Muscle layer of duodenum (tissue), 2 donors: ENCODE results near the gene PRMT2.

Experiments used
- H3K27ac ChIP-seq: one replicate; pipeline ENCODE4 v1.7.0; 2013; ENCODE audit warnings: mild to moderate bottlenecking, low read length
- H3K27me3 ChIP-seq: one replicate; pipeline ENCODE4 v1.7.0; 2013; ENCODE audit warnings: low read depth, mild to moderate bottlenecking, control low read depth, low read length
- H3K36me3 ChIP-seq, 2 donors: one replicate each; pipeline ENCODE4 v1.7.0; 2013; ENCODE audit warnings: low read length in 2 of 2, control low read depth in 1 of 2, mild to moderate bottlenecking in 1 of 2; ENCODE audit not compliant: insufficient read depth in 2 of 2, control insufficient read depth in 1 of 2
- H3K4me1 ChIP-seq, 2 donors: one replicate each; pipeline ENCODE4 v1.7.0; 2013; ENCODE audit warnings: low read length in 2 of 2, mild to moderate bottlenecking in 2 of 2, control low read depth in 1 of 2, moderate library complexity in 1 of 2; ENCODE audit not compliant: insufficient read depth in 2 of 2, control insufficient read depth in 1 of 2
- H3K4me3 ChIP-seq, 2 donors: one replicate each; pipeline ENCODE4 v1.7.0; 2013; ENCODE audit warnings: low read length in 2 of 2, low read depth in 1 of 2, mild to moderate bottlenecking in 1 of 2
- H3K9me3 ChIP-seq, 2 donors: one replicate each; pipeline ENCODE4 v1.7.0; 2013; ENCODE audit warnings: low read length in 2 of 2, control low read depth in 1 of 2, mild to moderate bottlenecking in 1 of 2; ENCODE audit not compliant: control insufficient read depth in 1 of 2
- donor health status: healthy.

The PRMT2 gene

DNA sequence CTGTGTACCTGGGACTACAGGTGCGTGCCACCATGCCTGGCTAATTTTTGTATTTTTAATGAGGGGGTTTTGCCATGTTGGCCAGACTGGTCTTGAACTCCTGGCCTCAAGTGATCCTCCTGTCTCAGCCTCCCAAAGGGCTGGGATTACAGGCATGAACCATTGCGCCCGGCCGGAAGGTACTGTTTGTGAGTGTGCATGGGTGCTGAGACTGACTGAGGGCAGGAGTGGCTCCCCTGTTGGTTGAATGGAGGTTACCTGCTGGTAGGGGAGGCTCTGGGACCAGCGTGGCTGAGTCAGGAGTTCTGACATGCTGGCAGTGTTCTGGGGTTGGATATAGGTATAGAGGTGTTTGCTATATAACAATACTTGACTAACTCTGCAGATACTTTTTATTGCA, 10.4 kb downstream of the PRMT2 start:
- Histone ChIP-seq H3K9me3 (no peaks in the 10 kb centered on the region), H3K4me3 (no peak overlapping the region), H3K36me3 (peaks cover 57 to 76% of the 10 kb centered on the region in 2 donors), H3K27me3 (no peaks in the 10 kb centered on the region), H3K27ac (no peak overlapping the region), H3K4me1 (no peaks in the 10 kb centered on the region)

DNA sequence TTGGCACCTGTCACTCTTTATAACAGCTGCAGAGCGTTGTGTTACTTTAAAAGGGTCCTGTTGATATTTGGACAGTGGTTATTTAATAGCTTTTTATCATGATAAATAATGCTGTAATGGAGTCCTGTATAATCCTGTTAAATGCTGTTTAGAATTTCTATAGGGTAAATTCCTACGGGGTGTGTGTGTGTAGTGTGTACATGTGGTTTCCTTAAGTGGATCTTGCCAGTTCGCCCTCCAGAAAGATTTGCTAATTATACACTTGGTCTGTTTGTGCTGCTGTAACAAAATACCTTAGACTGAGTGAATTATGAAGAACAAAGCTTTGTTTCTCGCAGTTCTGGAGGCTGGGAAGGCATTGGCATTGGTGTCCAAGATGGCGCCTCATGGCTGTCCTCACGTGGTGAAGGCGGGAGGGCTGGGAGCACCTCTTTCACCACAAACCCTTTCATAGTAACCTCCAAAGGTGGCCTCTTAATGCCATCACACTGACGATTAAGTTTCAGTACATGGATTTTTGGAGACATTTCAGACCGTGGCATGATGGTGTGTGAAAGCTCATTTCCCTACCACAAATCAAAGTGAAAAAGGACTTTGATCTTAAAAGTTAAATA, 11.2 kb downstream of the PRMT2 start:
- Histone ChIP-seq H3K4me1 (no peaks in the 10 kb centered on the region), H3K9me3 (no peaks in the 10 kb centered on the region), H3K36me3 (peaks cover 57 to 76% of the 10 kb centered on the region in 2 donors), H3K4me3 (no peak overlapping the region), H3K27me3 (no peaks in the 10 kb centered on the region), H3K27ac (no peak overlapping the region)

- Histone ChIP-seq H3K4me1 (no peaks in the 10 kb centered on the region), H3K9me3 (no peaks in the 10 kb centered on the region), H3K27me3 (no peaks in the 10 kb centered on the region), H3K27ac (no peak overlapping the region), H3K36me3 (peaks cover 70 to 84% of the 10 kb centered on the region in 2 donors), H3K4me3 (no peak overlapping the region)
These were observed 13.1 kb downstream of the PRMT2 start for GRCh38 chr21:46648539-46648938.

DNA sequence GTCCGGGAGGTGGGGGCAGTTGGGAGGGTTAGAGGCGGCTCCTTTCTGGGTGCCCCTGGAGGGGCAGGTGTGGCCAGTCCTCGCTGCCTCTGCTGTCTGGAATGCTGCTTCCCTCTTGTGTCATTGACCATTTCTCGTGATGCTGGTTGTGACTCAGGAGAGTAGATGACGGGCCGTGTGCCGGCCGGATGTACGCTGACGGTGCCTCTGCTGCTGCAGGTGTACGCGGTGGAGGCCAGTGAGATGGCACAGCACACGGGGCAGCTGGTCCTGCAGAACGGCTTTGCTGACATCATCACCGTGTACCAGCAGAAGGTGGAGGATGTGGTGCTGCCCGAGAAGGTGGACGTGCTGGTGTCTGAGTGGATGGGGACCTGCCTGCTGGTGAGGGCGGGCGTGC, 13.9 kb downstream of the PRMT2 start:
- H3K4me3 ChIP-seq, result no peak overlapping the region
- no peak overlapping the region for H3K27ac ChIP-seq
- H3K36me3 ChIP-seq, result peaks cover 70 to 84% of the 10 kb centered on the region in 2 donors
- H3K9me3 ChIP-seq, result no peaks in the 10 kb centered on the region
- no peaks in the 10 kb centered on the region for H3K4me1 ChIP-seq
- no peaks in the 10 kb centered on the region for H3K27me3 ChIP-seq

- no peaks in the 10 kb centered on the region for H3K27me3 ChIP-seq
- no peaks in the 10 kb centered on the region for H3K4me1 ChIP-seq
- no peak overlapping the region for H3K4me3 ChIP-seq
- H3K27ac ChIP-seq, result no peak overlapping the region
- H3K9me3 ChIP-seq, result peaks cover 0 to under 1% of the 10 kb centered on the region in 2 donors
- peaks cover 78 to 90% of the 10 kb centered on the region in 2 donors for H3K36me3 ChIP-seq
These were observed 15.1 kb downstream of the PRMT2 start for GRCh38 chr21:46650476-46651098.

GRCh38 chr21:46651121-46651520, 15.6 kb downstream of the PRMT2 start:
- Histone ChIP-seq H3K36me3 (peaks cover 74 to 90% of the 10 kb centered on the region in 2 donors), H3K27ac (no peak overlapping the region), H3K27me3 (no peaks in the 10 kb centered on the region)

DNA sequence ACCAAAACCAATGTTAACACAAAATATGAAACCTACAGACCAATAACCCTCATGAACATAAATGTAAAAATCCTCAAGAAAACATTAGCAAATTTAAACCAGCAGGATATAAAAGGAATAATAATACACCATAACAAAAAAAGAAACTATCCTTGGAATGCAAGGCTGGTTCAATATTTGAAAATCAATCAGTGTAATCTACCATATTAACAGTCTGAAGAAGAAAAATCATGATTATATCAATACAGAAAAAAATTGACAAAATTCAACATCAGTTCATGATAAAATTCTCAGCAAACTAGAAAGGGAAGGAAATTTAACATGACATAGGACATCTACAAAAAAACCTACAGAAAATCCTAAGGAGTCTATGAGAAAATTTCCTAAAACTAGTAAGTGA, 19.8 kb downstream of the PRMT2 start:
- Histone ChIP-seq H3K36me3 (peaks cover 55 to 91% of the 10 kb centered on the region in 2 donors), H3K9me3 (peaks cover 0 to 5% of the 10 kb centered on the region in 2 donors)

More at GRCh38 chr21:46651121-46651520, 15.6 kb downstream of the PRMT2 start:
- Histone ChIP-seq H3K4me1 (no peaks in the 10 kb centered on the region), H3K4me3 (no peak overlapping the region), H3K9me3 (peaks cover 0 to 5% of the 10 kb centered on the region in 2 donors)

DNA sequence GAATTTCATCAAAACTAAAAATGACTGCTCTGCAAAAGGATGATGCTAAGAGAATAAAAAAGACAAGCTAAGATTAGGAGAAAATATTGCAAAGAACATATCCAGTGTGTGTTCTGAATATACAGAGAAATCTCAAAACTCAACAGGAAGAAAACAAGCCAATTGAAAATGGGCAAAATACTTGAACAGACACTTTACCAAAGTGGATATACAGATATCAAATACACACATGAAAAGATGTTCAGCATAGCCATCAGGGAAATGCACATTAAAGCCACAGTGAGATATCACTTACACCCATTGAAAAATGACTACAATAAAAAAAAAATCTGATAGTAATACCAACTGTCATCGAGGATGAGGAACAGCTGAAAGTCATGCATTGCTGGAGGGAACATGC, 21.3 kb downstream of the PRMT2 start:
- H3K36me3 ChIP-seq, result peaks cover 49 to 75% of the 10 kb centered on the region in 2 donors
- no peak overlapping the region for H3K4me3 ChIP-seq
- no peak overlapping the region for H3K27ac ChIP-seq
- H3K9me3 ChIP-seq, result peaks cover 0 to 5% of the 10 kb centered on the region in 2 donors
- no peaks in the 10 kb centered on the region for H3K4me1 ChIP-seq
- H3K27me3 ChIP-seq, result no peaks in the 10 kb centered on the region

More for the DNA sequence above, 19.8 kb downstream of the PRMT2 start:
- no peaks in the 10 kb centered on the region for H3K4me1 ChIP-seq
- no peak overlapping the region for H3K4me3 ChIP-seq
- no peaks in the 10 kb centered on the region for H3K27me3 ChIP-seq
- no peak overlapping the region for H3K27ac ChIP-seq

DNA sequence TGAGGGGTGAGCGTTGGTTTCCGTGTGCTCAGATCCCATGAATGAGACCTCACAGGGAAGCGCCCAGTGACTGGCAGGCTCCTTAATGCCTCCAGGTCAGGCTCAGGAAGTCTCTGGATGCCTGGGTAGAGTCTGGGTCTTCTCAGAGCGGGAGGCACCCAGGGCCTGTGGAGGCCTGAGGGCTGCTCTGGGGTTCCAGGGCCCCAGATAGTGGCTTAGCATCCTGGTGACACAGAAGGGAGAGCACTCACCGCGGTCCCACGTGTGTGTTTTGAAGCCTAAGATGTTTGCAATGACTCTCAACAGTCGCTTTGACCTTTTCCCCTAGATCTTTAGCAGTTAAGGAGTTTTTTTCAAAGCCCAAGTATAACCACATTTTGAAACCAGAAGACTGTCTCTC, 25.0 kb downstream of the PRMT2 start:
- Histone ChIP-seq H3K4me3 (no peak overlapping the region), H3K27ac (no peak overlapping the region), H3K4me1 (peaks cover 0 to 5% of the 10 kb centered on the region in 2 donors), H3K27me3 (no peaks in the 10 kb centered on the region), H3K9me3 (peaks cover 0 to 5% of the 10 kb centered on the region in 2 donors), H3K36me3 (peaks cover 29 to 55% of the 10 kb centered on the region in 2 donors)

DNA sequence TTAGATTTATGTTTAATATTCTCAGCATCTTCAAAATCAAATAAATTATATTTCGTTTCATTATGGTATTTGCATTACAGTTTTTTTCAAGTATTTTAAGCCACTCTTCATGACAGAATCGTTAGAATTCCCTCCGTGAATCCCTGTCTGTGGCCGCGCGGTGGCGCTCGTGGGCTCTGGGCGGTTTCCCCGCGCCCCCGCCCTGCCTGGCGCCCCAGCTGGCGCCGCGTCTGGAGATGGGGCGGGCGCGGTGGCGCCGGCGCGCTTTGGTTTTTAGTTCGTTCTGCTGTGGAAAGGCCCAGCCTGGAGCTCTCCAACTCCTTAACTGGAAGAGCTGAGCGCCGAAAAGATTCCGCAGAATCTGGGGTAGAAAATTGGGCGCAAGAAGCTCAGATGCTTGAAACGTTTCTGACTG, 25.7 kb downstream of the PRMT2 start:
- Histone ChIP-seq H3K36me3 (peaks cover 29 to 51% of the 10 kb centered on the region in 2 donors), H3K27ac (no peak overlapping the region), H3K4me1 (peaks cover 0 to 5% of the 10 kb centered on the region in 2 donors), H3K27me3 (no peaks in the 10 kb centered on the region), H3K9me3 (no peaks in the 10 kb centered on the region), H3K4me3 (peak overlapping the region in 1 of 2 donors; percentile 56)

DNA sequence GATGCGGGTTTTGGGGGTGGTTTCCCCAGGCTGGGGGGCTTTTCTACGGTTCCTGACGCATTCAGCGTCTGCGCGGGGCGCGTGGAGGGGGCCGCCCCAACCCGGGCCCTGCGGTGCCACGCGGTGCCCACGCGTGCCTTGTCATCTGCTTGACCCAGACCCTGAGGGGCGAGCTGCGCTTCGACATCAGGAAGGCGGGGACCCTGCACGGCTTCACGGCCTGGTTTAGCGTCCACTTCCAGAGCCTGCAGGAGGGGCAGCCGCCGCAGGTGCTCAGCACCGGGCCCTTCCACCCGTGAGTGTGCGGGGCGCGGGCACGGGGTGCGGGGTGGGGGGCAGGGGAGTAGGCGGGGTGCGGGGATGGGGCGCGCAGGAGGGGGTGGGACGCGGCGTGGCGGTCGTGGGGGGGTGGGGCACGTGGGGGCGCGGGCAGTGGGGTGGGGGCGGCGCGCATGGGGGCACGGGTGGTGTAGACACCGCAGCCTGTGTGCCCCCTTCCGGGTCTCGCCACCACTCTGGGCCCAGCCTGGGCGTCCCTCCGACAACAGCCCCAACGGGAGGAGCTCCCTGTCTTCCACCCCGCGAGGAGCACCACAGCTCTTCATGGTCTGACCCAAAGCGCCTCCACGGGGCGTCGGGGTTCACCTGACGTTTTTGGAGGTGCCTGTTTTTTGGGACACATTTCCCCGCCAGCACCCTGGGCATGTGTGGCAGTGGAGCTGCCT, 26.3 kb downstream of the PRMT2 start:
- Histone ChIP-seq H3K36me3 (peaks cover 29 to 45% of the 10 kb centered on the region in 2 donors), H3K4me3 (peak overlapping the region in 1 of 2 donors; percentile 56), H3K4me1 (peaks cover 0 to 5% of the 10 kb centered on the region in 2 donors), H3K27me3 (no peaks in the 10 kb centered on the region), H3K27ac (no peak overlapping the region), H3K9me3 (no peaks in the 10 kb centered on the region)
